HG03095 (cell line): ENCODE data around the gene PEX14.

Experiments used
- ATAC-seq: cut with Tn5 transposase; IDR thresholded peaks from one replicate; pipeline ENCODE4 v1.9.1; 2021; ENCODE audit warnings: moderate library complexity; ENCODE audit not compliant: unreplicated experiment

Gene PEX14

GRCh38 chr1:10516925-10517676 lies 42.4 kb downstream of the PEX14 start:
- no peak for ATAC-seq

- no peak for ATAC-seq
Observed at GRCh38 chr1:10517677-10517982, 42.9 kb downstream of the PEX14 start.

DNA sequence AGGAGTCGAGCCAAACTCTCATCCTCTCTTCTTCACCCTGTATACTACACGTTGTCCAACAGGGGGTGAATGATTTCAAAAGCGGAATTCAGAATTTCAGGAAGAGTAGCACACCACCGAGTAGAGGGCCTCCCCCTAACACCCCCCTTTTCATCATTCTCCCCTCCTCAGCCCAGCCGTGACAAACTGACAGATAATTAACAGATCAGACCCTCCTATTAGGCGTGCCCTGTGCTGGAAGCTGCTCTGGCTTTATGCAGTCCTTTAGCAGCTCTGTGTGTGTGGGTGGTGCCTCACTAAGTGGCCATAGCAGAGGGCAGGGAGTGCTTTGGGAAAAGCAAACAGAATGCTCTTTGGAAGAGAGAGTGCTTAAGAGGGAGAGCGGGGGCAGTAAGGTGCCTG lies 44.3 kb downstream of the PEX14 start:
- ATAC-seq = no peak

DNA sequence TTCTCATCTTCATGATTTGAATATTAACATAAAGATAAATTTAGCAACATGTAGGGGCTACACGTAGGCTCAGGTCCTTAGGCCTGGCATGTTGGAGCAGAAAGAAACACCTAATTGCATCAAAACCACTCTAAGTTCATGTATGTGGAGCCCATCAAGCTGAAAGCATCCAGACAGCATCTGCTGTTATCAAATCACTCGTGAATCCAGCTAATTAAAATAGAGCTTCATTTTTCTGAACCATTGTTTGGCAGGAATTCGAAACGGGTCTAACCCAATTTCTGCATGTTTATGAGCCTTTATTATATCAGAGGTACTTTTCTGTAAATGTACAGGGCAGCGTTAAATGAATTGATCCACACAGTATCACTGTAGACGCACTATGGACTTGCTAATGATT lies 45.7 kb downstream of the PEX14 start:
- ATAC-seq = no peak

DNA sequence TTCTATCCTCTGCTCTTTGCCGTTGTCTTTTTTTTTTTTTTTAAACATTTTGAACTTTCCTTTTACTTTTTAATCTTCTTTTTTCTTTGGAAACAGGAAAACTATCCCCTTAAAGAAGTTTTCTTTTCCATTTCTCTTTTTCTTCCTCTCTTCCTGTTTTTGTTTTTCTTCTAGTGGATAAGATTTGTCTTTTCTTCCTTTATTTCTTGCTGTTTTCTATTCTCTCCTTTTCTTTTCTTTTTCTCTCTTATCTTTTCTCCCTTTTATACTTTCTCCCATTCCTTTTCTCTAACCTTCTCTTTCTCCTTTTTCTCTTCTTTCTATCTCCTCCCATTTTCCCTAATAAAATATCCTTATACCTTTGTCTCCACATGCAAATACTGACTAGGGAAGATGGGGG lies 46.2 kb downstream of the PEX14 start:
- ATAC-seq = no peak

GRCh38 chr1:10521537-10522157 lies 46.9 kb downstream of the PEX14 start:
- ATAC-seq = no peak

- no peak for ATAC-seq
Observed at GRCh38 chr1:10522322-10522860, 47.6 kb downstream of the PEX14 start.

DNA sequence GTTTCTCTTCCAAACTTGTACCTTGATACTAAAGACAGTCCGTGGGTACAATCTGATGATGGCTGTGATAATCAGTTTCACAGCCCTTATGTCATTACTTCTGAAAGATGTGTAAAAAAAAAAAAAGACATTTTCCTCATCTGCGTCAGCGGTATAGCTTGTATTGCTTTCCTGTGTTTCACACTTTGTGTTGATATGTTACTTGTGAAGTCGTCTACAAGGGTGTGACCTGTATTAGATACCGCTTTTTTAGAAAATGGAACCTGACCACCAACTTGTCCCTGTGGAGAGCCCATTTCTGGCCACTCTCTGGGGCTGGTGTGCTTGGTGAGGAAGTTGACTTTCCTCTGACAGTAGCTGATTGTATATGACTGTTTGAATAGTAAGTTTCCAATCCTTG lies 50.5 kb downstream of the PEX14 start:
- ATAC-seq = no peak

DNA sequence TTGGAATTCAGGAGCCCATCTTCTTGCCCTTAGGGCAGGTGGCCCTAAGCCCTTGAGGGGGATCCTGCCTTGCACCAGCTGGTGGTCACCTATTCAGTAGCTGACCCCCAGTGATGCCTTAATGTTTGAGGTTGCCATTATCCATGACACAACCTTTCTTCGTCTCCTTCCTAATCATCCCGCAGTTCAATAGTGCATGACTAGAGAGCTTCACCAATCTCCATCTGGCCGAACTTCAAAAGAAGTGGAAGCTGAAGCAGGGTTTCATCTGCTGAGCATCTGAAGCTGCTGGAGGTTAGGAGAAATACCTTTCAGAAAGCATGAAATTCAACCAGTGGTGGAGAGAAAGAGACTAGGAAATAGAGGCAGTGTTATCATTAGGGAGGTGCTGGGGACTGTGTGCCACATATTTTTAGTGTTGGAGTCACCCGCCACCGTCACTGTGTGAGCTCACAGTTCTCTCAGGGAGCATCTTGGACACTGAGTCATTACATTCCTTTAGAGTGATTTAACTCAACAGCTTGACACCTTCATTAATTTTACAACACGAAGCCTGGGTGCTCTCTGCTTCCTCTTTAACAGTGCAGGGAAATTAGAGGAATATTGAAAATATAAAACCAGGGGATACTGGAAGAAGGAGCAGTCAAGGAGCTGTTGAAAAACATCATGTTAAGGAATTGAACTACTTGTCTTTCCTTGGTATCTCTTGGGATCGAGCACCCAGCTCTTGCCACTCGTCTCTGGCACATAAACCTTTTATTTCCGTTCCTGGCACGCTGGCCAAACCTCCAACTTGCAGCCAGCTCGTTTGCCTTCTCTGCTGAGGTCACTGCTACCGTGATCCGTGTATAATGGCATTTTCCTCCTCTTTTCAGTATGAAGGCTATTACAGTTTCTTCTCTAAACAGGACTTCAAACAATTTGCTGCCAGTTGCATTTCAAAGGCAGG lies 53.6 kb downstream of the PEX14 start:
- no peak for ATAC-seq

- ATAC-seq = no peak
Observed at GRCh38 chr1:10529091-10529490, 54.3 kb downstream of the PEX14 start.

DNA sequence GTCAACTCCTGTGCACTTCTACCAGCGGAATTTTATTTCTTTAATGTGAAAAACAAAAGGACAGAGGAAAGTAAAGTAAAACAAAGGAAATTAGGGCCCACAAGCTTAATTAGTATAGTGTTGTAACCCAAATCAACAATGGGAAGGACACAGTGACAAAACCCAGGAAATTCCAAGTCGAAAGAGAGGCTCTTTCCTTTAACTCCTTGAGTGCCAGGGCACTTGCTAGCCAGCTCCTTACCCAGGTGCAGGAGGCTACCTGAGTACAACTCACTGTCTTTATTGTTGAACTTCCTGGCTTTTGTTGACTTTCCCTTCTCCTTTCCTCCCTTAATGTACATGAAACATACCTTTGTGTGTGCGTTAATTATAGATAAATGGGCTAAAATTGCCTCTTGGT lies 55.0 kb downstream of the PEX14 start:
- no peak for ATAC-seq

- ATAC-seq = no peak
Observed at GRCh38 chr1:10530281-10530740, 55.6 kb downstream of the PEX14 start.

- no peak for ATAC-seq
Observed at GRCh38 chr1:10530756-10531495, 56.2 kb downstream of the PEX14 start.

DNA sequence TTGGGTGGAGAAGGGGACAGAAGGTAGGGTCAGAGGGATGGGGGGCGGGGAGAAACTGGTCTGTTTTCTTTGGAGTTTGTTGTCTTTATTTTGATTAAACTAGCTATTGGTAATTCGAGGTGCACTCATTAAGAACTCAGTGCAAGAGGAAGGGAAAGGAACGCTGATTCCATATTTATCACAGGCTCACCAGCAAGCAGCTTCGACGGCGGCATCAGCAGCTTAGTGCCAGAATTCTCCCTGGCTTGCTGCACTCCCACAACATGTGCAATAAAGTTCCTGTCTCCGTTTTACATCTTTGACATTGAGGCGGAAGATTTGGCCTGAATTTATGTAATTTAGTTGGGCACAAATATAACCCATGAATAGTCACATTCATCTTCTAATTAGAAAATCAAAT lies 57.6 kb downstream of the PEX14 start:
- ATAC-seq = no peak

- ATAC-seq = no peak
Observed at GRCh38 chr1:10534519-10534918, 59.8 kb downstream of the PEX14 start.

- no peak for ATAC-seq
Observed at GRCh38 chr1:10536133-10536770, 61.5 kb downstream of the PEX14 start.

GRCh38 chr1:10537082-10537766 lies 62.5 kb downstream of the PEX14 start:
- ATAC-seq = no peak

DNA sequence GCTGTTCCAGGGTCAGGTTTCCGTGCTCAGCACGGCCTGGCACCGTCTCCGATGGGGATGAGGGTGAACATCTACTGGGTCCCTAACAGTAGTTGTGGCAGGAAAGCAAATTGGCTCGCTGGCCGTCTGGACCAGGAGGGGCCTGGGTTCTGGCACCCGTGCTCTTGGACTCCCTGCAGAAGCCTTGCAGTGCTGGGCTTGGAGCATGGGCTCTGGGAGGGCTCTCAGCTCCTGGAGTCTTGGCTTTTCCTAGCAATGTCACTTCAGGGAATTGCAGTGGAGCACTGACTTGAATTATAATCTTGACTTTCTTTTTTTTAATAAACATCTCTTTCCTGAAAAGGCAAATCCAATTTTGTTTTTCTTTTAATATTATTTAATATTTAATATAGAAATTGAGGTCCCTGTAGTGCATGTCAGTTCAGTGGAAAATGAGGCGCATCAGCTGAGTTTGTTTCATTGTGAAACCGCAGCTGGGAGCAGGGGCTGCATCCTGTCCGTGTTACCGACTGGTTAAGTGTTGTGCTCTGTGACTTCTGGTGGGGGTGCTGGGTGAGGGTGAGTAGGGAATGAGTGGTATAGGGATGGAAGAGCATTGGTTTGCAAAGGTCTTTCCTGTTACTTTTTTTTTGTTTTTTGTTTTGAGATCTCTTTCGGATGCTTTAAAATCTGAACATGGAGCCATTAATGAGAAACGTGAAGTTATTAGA lies 64.1 kb downstream of the PEX14 start:
- ATAC-seq = no peak

GRCh38 chr1:10539411-10540043 lies 64.8 kb downstream of the PEX14 start:
- ATAC-seq = no peak
